Globus pallidus (tissue), 1 donor: ENCODE data around the gene CD101.
"Not testable (repeated sequence)": the region's sequence is repeated elsewhere in the genome, so short reads cannot be mapped to it uniquely, and the experiment has no call there.

Source experiments
- DNase-seq: peaks from one replicate; pipeline ENCODE4 v3.0.0-alpha.2; 2015; ENCODE audit warnings: low spot score

CD101 gene

GRCh38 chr1:117001254-117001927 is at the start of gene CD101:
Gene CD101 (plus strand): TSS chr1:117001760. CDS start chr1:117001818, 58 bp downstream.
- no peak for DNase-seq

- no peak for DNase-seq
Observed at GRCh38 chr1:116952738-116953275, 48.8 kb upstream of the CD101 start.

- no peak for DNase-seq
Observed at GRCh38 chr1:116954440-116954839, 47.1 kb upstream of the CD101 start.

GRCh38 chr1:116956378-116956777 is 45.2 kb upstream of the CD101 start:
- no peak for DNase-seq

- no peak for DNase-seq
Observed at GRCh38 chr1:116957646-116958045, 43.9 kb upstream of the CD101 start.

GRCh38 chr1:116958110-116958509 is 43.5 kb upstream of the CD101 start:
- DNase-seq: no peak

GRCh38 chr1:116958977-116959376 is 42.6 kb upstream of the CD101 start:
- DNase-seq: no peak

GRCh38 chr1:116961606-116962005 is 40.0 kb upstream of the CD101 start:
- DNase-seq: no peak

GRCh38 chr1:116962987-116963639 is 38.4 kb upstream of the CD101 start:
- DNase-seq: no peak

- no peak for DNase-seq
Observed at GRCh38 chr1:116966791-116967190, 34.8 kb upstream of the CD101 start.

GRCh38 chr1:116968724-116969123 is 32.8 kb upstream of the CD101 start:
- no peak for DNase-seq

GRCh38 chr1:116971258-116971860 is 30.2 kb upstream of the CD101 start:
- no peak for DNase-seq

- no peak for DNase-seq
Observed at GRCh38 chr1:116971965-116972673, 29.4 kb upstream of the CD101 start.

- no peak for DNase-seq
Observed at GRCh38 chr1:116972674-116973030, 28.9 kb upstream of the CD101 start.

GRCh38 chr1:116980309-116980708 is 21.3 kb upstream of the CD101 start:
- not testable (repeated sequence) for DNase-seq

GRCh38 chr1:116981521-116982037 is 20.0 kb upstream of the CD101 start:
- DNase-seq: no peak

- DNase-seq: no peak
Observed at GRCh38 chr1:116982319-116983004, 19.1 kb upstream of the CD101 start.

- DNase-seq: no peak
Observed at GRCh38 chr1:116983112-116983511, 18.4 kb upstream of the CD101 start.

GRCh38 chr1:116983678-116984077 is 17.9 kb upstream of the CD101 start:
- no peak for DNase-seq

GRCh38 chr1:116984406-116985160 is 17.0 kb upstream of the CD101 start:
- no peak for DNase-seq
